ENCODE measurements around the gene KHDC1. TPM values are rescaled to one million over a fixed set of nuclear protein-coding genes. Genes with fewer than 3 reads are reported as not detected.
"Not testable (repeated sequence)": the region's sequence is repeated elsewhere in the genome, so short reads cannot be mapped to it uniquely, and the experiment has no call there.

The KHDC1 gene
- total RNA-seq, 1 experiment from 2014 or later = 16.2 TPM

- no peaks in the 10 kb centered on the region; the same call in 1 of the 2 replicates for H3K9me3 ChIP-seq (ENCODE audit: insufficient read depth, low read depth)
- CTCF ChIA-PET = interaction anchor here (0.6 to 0.8 kb wide), 3 partner anchors 17 to 552 kb away, joined by 3 to 4 read pairs (median 3); no protein-coding TSS in a partner anchor
- no peaks in the 10 kb centered on the region for H3K9me2 ChIP-seq (ENCODE audit: insufficient read depth)
- H3K4me3 ChIP-seq = peak overlapping the region; percentile 89
- POLR2A ChIA-PET (ENCODE audit: unreplicated experiment) = interaction anchor here (0.6 to 0.7 kb wide), 3 partner anchors 11 to 1024 kb away, joined by 3 to 4 read pairs (median 3); no protein-coding TSS in a partner anchor
- intact Hi-C loops (cut with micrococcal nuclease; ENCODE audit: unreplicated experiment) = no loop called here
- no TSS peak for BruUV-seq (replicated peaks)
- TF ChIP-seq CTCF (conservative IDR thresholded peaks at IDR 0.05) (no peak), EZH2 (IDR thresholded peaks at IDR 0.05; ENCODE audit: low read depth) (no peak)
- peak overlapping the region; percentile 96 for H2AFZ ChIP-seq
- H3F3A ChIP-seq (ENCODE audit: insufficient read depth, low read depth) = no peaks in the 10 kb centered on the region
- no peak for DNase-seq
- peak overlapping the region; percentile 86 for H3K4me2 ChIP-seq
- H4K20me1 ChIP-seq (ENCODE audit: insufficient read depth) = 0 out of 2 replicates have a peak, but pooled peaks cover 3% of the 10 kb centered on the region
- H3K36me3 ChIP-seq (ENCODE audit: low read depth) = no peaks in the 10 kb centered on the region
- H3K79me2 ChIP-seq (ENCODE audit: low read depth) = peaks cover 43% of the 10 kb centered on the region
- H3K27ac ChIP-seq = peak overlapping the region; percentile 83
- H3K27me3 ChIP-seq (ENCODE audit: insufficient read depth, low read depth) = no peaks in the 10 kb centered on the region
- peaks cover 16% of the 10 kb centered on the region for H3K4me1 ChIP-seq (replicated peaks; ENCODE audit: insufficient read depth)
Observed at GRCh38 chr6:73309535-73309784, 46.5 kb upstream of the KHDC1 start.

- CTCF ChIA-PET = interaction anchor here (0.6 to 0.8 kb wide), 3 partner anchors 18 to 553 kb away, joined by 3 to 4 read pairs (median 3); no protein-coding TSS in a partner anchor
- H3K79me2 ChIP-seq (ENCODE audit: low read depth) = peaks cover 45% of the 10 kb centered on the region
- TSS peak; percentile 73 for BruUV-seq (replicated peaks)
Observed at GRCh38 chr6:73308712-73309534, 45.9 kb upstream of the KHDC1 start.

GRCh38 chr6:73303773-73304172 lies 40.8 kb upstream of the KHDC1 start:
- intact Hi-C loops (cut with micrococcal nuclease; ENCODE audit: unreplicated experiment); H3K4me2 ChIP-seq; H3K9me3 ChIP-seq (ENCODE audit: insufficient read depth, low read depth); H4K20me1 ChIP-seq (ENCODE audit: insufficient read depth); H3K9me2 ChIP-seq (ENCODE audit: insufficient read depth); H2AFZ ChIP-seq; H3K27me3 ChIP-seq (ENCODE audit: insufficient read depth, low read depth); POLR2A ChIA-PET (ENCODE audit: unreplicated experiment); H3K27ac ChIP-seq; H3K36me3 ChIP-seq (ENCODE audit: low read depth); H3K4me3 ChIP-seq; DNase-seq; H3F3A ChIP-seq (ENCODE audit: insufficient read depth, low read depth); BruUV-seq (replicated peaks); H3K4me1 ChIP-seq (replicated peaks; ENCODE audit: insufficient read depth): not testable (repeated sequence)
- CTCF ChIA-PET = interaction anchor here (0.6 kb wide), 1 partner anchor 1776 kb away, joined by 3 read pairs; no protein-coding TSS in a partner anchor
- H3K79me2 ChIP-seq (ENCODE audit: low read depth) = peaks cover 47% of the 10 kb centered on the region

More at GRCh38 chr6:73308712-73309534, 45.9 kb upstream of the KHDC1 start:
- Histone ChIP-seq H4K20me1 (ENCODE audit: insufficient read depth) (0 out of 2 replicates have a peak, but pooled peaks cover 3% of the 10 kb centered on the region), H3K4me3 (peak overlapping the region; percentile 89), H3K27ac (peak overlapping the region; percentile 83), H3K9me3 (ENCODE audit: insufficient read depth, low read depth) (no peaks in the 10 kb centered on the region; the same call in 1 of the 2 replicates), H3K36me3 (ENCODE audit: low read depth) (no peaks in the 10 kb centered on the region; the same call in 1 of the 2 replicates), H3K4me1 (replicated peaks; ENCODE audit: insufficient read depth) (peaks cover 16% of the 10 kb centered on the region), H3K27me3 (ENCODE audit: insufficient read depth, low read depth) (no peaks in the 10 kb centered on the region), H3F3A (ENCODE audit: insufficient read depth, low read depth) (no peaks in the 10 kb centered on the region), H3K9me2 (ENCODE audit: insufficient read depth) (no peaks in the 10 kb centered on the region), H2AFZ (peak overlapping the region; percentile 96), H3K4me2 (peak overlapping the region; percentile 86)
- POLR2A ChIA-PET (ENCODE audit: unreplicated experiment) = interaction anchor here (0.6 to 0.7 kb wide), 4 partner anchors 10 to 1063 kb away, joined by 3 to 4 read pairs (median 4); no protein-coding TSS in a partner anchor
- intact Hi-C loops (cut with micrococcal nuclease; ENCODE audit: unreplicated experiment) = no loop called here
- TF ChIP-seq CTCF (conservative IDR thresholded peaks at IDR 0.05) (no peak; the same call in 1 of the 2 replicates), EZH2 (IDR thresholded peaks at IDR 0.05; ENCODE audit: low read depth) (no peak)
- DNase-seq = peak; percentile 47 to 50
